Activated CD4-positive, alpha-beta T cell treated with anti-CD3 and anti-CD28 coated beads, Interleukin-2, amount 50 U/mL, for 24 hours (primary cell): ENCODE data around the gene UNC5C.
A peak's percentile ranks its signal among the peaks of the same experiment; 100 is the strongest.

Source experiments
- DNase-seq, 2 donors: peaks; one replicate each; pipeline ENCODE4 v3.0.0-alpha.2; 2020; ENCODE audit warnings: low read depth in 1 of 2, low spot score in 1 of 2

Gene UNC5C

GRCh38 chr4:95272036-95272435, 276.7 kb downstream of the UNC5C start:
- no peak for DNase-seq

- no peak for DNase-seq
These were observed 279.8 kb downstream of the UNC5C start for GRCh38 chr4:95268819-95269565.

- no peak for DNase-seq
These were observed 281.7 kb downstream of the UNC5C start for GRCh38 chr4:95267081-95267480.

- DNase-seq: no peak
These were observed 282.7 kb downstream of the UNC5C start for GRCh38 chr4:95265814-95266740.

- no peak for DNase-seq
These were observed 283.9 kb downstream of the UNC5C start for GRCh38 chr4:95264843-95265242.

- DNase-seq: no peak
These were observed 284.8 kb downstream of the UNC5C start for GRCh38 chr4:95263960-95264359.

- no peak for DNase-seq
These were observed 285.4 kb downstream of the UNC5C start for GRCh38 chr4:95263391-95263790.

GRCh38 chr4:95256108-95256835, 292.5 kb downstream of the UNC5C start:
- no peak for DNase-seq

- no peak for DNase-seq
These were observed 293.2 kb downstream of the UNC5C start for GRCh38 chr4:95255396-95256107.

- DNase-seq: no peak
These were observed 297.2 kb downstream of the UNC5C start for GRCh38 chr4:95251568-95251967.

GRCh38 chr4:95250544-95251137, 298.1 kb downstream of the UNC5C start:
- DNase-seq: no peak

- DNase-seq: no peak
These were observed 299.2 kb downstream of the UNC5C start for GRCh38 chr4:95249426-95250021.

GRCh38 chr4:95248720-95249425, 299.9 kb downstream of the UNC5C start:
- peak in 1 of 2 donors; percentile 4 for DNase-seq

- DNase-seq: no peak
These were observed 304.9 kb downstream of the UNC5C start for GRCh38 chr4:95243892-95244291.

- no peak for DNase-seq
These were observed 310.2 kb downstream of the UNC5C start for GRCh38 chr4:95238554-95238953.

GRCh38 chr4:95232358-95233156, 316.2 kb downstream of the UNC5C start:
- DNase-seq: no peak

- DNase-seq: no peak
These were observed 317.1 kb downstream of the UNC5C start for GRCh38 chr4:95231681-95232080.

GRCh38 chr4:95225849-95226248, 322.9 kb downstream of the UNC5C start:
- DNase-seq: no peak

GRCh38 chr4:95224402-95224801, 324.4 kb downstream of the UNC5C start:
- no peak for DNase-seq
